Measurements from ENCODE around the gene SSB.

Gene SSB

DNA sequence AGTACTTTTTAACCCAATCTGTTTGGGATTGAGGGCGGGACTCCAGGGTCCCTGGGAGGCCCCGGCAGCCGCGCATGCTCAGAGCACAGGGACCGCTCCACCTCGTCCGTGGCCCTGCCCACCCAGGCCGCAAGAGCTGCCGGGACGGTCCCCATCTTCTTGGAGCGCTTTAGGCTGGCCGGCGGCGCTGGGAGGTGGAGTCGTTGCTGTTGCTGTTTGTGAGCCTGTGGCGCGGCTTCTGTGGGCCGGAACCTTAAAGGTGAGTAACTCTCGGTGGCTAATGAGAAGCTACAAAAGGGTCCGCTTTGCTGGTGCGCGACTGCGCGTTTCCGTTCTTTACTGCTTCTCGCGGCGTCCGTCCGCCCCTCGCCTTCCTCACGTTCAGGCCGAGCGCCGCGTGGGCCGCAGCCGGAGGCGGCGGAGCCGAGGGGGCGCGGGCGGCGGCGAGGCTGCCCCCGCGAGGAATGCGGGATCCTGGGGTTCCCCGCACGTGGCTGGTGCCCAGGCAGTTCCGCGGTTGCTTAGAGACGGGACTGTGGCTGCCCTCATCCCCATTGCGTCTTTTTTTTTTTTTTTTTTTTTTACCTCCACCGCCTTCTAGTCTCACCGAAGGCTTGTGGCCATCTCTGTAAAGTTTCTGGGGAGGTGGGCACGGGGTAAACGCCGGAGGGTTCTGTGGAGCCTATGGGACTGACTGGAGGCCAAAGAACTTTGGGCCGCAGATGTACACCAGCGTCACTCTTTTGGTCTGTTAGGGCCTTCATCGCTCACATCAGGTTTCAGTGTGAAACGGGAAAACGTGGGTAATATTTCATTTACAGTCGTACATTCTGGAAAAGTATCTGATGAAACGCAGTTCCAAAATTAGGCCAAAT is at the start of gene SSB:
TSS of gene SSB (plus strand) at position 154 of the 875 bp plus-strand sequence. CDS start 2,090 bp downstream, outside the sequence.
- peak; percentile 89 for DNase-seq (ENCODE audit: low read depth)
- TF ChIP-seq, protein P1, sequence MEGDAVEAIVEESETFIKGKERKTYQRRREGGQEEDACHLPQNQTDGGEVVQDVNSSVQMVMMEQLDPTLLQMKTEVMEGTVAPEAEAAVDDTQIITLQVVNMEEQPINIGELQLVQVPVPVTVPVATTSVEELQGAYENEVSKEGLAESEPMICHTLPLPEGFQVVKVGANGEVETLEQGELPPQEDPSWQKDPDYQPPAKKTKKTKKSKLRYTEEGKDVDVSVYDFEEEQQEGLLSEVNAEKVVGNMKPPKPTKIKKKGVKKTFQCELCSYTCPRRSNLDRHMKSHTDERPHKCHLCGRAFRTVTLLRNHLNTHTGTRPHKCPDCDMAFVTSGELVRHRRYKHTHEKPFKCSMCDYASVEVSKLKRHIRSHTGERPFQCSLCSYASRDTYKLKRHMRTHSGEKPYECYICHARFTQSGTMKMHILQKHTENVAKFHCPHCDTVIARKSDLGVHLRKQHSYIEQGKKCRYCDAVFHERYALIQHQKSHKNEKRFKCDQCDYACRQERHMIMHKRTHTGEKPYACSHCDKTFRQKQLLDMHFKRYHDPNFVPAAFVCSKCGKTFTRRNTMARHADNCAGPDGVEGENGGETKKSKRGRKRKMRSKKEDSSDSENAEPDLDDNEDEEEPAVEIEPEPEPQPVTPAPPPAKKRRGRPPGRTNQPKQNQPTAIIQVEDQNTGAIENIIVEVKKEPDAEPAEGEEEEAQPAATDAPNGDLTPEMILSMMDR (conservative IDR thresholded peaks at IDR 0.05; ENCODE audit: control insufficient read depth, insufficient read depth, low read depth, low read length) = no peak
- H3K4me3 ChIP-seq (ENCODE audit: control insufficient read depth, low read depth, low read length) = peak within 1 kb of the TSS; percentile 89

DNA sequence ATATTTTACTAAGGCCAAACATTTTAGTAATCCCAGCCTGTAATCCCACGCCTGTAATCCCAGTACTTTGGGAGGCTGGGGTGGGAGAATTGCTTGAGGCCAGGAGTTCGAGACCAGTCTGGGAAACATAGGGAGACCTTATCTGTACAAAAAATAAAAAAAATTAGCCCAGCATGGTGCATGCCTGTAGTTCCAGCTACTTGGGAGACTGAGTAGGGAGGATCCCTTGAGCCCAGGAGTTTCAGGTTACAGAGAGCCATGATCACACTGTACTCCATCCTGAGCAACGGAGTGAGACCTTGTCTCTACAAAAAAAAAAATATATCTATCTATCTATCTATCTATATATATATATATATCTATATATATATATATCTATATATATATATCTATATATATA is 45.9 kb upstream of the SSB start:
- TF ChIP-seq, protein P1 (conservative IDR thresholded peaks at IDR 0.05; ENCODE audit: control insufficient read depth, insufficient read depth, low read depth, low read length) = no peak
- no peak for DNase-seq (ENCODE audit: low read depth)
- H3K4me3 ChIP-seq (ENCODE audit: control insufficient read depth, low read depth, low read length) = no peak overlapping the region

DNA sequence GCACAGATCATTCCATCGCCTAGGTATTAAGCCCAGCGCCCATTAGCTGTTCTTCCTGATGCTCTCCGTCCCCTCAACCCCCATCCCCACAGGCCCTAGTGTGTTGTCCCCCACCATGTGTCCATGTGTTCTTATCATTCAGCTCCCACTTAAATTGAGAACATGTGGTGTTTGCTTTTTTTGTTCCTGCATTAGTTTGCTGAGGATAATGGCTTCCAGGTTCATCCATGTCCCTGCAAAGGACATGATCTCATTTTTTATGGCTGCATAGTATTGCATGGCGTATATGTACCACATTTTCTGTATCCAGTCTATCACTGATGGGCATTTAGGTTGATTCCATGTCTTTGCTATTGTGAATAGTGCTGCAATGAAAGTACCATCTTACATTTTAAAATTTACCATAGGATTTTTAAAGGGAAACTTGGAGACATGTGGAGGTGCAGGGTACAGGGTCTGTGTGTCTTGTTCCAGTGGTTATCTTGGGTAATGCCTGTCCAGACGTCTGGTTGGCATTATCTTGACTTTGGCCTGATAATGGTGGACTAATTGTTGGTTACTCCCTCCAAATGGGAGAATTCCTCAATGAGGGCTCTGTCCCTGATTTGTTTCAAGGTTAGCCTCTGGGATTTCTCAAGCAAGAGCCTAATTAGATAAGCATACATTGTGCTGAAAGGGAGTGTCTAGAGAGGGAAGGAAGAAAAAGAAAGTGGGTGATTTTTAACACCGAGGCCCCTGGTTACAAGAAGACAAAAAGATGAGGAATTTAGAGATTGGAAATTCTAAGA is 43.4 kb upstream of the SSB start:
- DNase-seq (ENCODE audit: low read depth) = no peak
- TF ChIP-seq, protein P1 (conservative IDR thresholded peaks at IDR 0.05; ENCODE audit: control insufficient read depth, insufficient read depth, low read depth, low read length) = no peak
- H3K4me3 ChIP-seq (ENCODE audit: control insufficient read depth, low read depth, low read length) = no peak overlapping the region

DNA sequence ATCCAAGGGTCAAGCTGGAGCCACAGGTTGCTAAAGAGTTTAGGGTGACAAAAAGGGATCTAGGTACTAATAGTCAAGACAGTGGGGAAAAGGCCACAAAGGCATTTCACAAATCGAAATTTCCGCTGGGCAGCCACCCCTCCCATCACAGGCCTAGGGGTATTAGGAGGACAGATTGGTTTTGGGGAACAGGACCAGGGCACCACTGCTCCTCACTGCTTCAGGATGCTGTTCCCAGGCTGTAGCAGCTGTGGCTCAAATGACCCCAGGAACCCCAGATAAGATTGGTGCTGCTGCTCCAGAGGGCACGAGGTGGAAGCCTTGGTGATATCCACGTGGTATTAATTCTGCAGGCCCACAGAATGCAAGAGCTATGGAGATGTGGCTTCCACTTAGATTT is 42.3 kb upstream of the SSB start:
- no peak overlapping the region for H3K4me3 ChIP-seq (ENCODE audit: control insufficient read depth, low read depth, low read length)
- TF ChIP-seq, protein P1 (conservative IDR thresholded peaks at IDR 0.05; ENCODE audit: control insufficient read depth, insufficient read depth, low read depth, low read length) = no peak
- no peak for DNase-seq (ENCODE audit: low read depth)

DNA sequence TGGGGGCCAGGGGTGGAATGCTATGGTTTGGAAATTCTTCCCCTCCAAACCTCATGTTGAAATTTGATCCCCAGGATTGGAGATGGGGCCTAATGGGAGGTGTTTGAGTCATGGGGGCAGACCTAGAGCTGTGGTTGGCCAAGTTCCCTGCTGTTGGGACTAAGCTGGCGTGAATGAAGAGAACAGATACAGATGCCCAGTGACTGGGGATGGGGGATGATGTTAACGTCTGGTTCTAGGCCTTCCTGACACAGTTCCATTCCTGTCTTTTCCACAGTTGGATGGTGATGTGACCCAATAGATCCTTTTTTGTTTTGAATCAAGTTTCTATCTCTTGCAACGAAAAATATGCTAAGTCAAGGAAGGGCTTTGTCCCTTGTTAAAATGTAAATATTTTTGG is 41.3 kb upstream of the SSB start:
- DNase-seq (ENCODE audit: low read depth) = no peak
- H3K4me3 ChIP-seq (ENCODE audit: control insufficient read depth, low read depth, low read length) = no peak overlapping the region
- TF ChIP-seq, protein P1 (conservative IDR thresholded peaks at IDR 0.05; ENCODE audit: control insufficient read depth, insufficient read depth, low read depth, low read length) = no peak

DNA sequence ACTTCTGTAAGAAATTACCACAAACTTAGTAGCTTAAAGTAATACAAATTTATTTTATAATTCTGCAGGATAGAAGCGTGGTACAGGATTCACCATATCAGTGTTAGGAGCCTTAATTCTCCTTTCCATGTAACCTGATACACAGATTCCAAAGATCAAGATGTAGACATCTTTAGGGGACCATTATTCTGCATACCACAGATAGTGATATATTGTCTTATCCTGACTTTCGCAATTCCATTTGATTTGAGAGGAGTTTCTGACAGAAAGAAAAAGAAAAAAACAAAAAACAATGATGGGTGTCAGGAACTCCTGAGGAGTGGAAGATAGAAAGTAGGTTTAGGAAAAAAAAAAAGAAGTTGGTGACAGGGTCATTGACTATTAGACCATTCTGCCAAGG is 40.9 kb upstream of the SSB start:
- TF ChIP-seq, protein P1 (conservative IDR thresholded peaks at IDR 0.05; ENCODE audit: control insufficient read depth, insufficient read depth, low read depth, low read length) = no peak
- no peak overlapping the region for H3K4me3 ChIP-seq (ENCODE audit: control insufficient read depth, low read depth, low read length)
- no peak for DNase-seq (ENCODE audit: low read depth)
